ENCODE measurements around the gene CLC.

CLC gene

GRCh38 chr19:39710333-39710890, 27.4 kb downstream of the CLC start:
- H3K4me3 ChIP-seq (ENCODE audit: low read depth, low read length): no peak overlapping the region
- no peak for DNase-seq (ENCODE audit: low read depth)
- TF ChIP-seq CTCF (IDR thresholded peaks at IDR 0.05; ENCODE audit: control insufficient read depth, extremely low read depth, insufficient read depth): no peak

GRCh38 chr19:39709026-39709872, 28.6 kb downstream of the CLC start:
- TF ChIP-seq CTCF (IDR thresholded peaks at IDR 0.05; ENCODE audit: control insufficient read depth, extremely low read depth, insufficient read depth): no peak

DNA sequence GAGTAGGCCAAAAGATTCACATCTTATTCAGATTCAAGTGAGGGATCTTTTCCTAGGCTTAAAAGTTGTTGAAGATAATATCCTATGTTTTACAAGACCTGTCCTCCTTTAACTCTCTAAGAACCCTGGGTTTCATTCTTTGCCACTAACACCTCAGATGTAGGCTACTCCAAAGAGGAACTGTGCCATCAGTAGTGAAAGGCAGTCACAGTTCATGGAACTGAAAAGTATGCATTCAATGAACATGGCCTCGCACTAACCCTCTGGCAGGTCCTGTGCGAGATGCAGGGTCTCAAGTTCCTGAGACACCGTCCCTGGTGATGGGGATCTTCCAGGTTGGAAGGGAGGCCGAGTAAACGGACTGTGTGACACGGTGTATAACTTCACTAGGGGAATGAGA, 29.2 kb downstream of the CLC start:
- no peak overlapping the region for H3K4me3 ChIP-seq (ENCODE audit: low read depth, low read length)
- no peak for DNase-seq (ENCODE audit: low read depth)
- no peak for TF ChIP-seq CTCF (IDR thresholded peaks at IDR 0.05; ENCODE audit: control insufficient read depth, extremely low read depth, insufficient read depth)

More at GRCh38 chr19:39709026-39709872, 28.6 kb downstream of the CLC start:
- H3K4me3 ChIP-seq (ENCODE audit: low read depth, low read length): no peak overlapping the region
- no peak for DNase-seq (ENCODE audit: low read depth)

DNA sequence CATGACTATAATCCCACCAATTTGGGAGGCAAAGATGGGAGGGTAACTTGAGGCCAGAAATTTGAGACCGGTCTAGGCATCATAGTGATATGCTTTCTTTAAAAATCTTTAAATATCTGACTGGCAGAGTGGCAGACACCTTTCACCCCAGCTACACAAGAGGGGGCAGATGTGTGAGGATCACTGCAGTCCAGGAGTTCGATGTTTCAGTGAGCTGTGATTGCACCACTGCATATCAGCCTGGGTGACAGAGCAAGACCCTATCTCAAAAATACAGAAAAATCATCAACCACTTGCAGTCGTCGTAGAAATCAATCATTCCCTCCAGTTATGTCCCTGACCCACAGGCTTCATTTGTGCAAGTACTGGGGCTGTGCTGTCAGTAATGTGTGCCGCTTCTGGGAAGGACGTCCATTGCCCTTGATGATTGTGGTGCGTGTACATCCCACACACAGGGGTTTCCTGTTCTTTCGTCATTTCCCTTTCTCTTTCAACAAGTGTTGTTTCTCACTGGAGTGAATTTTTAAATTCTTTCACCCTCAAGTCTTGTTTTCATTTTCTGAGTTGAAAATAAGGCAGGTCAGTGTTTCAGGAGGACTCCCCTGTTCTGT, 32.1 kb downstream of the CLC start:
- DNase-seq (ENCODE audit: low read depth): no peak
- TF ChIP-seq CTCF (IDR thresholded peaks at IDR 0.05; ENCODE audit: control insufficient read depth, extremely low read depth, insufficient read depth): no peak
- no peak overlapping the region for H3K4me3 ChIP-seq (ENCODE audit: low read depth, low read length)

- H3K4me3 ChIP-seq (ENCODE audit: low read depth, low read length): no peak within 1 kb of the TSS
- DNase-seq (ENCODE audit: low read depth): no peak
- TF ChIP-seq CTCF (IDR thresholded peaks at IDR 0.05; ENCODE audit: control insufficient read depth, extremely low read depth, insufficient read depth): no peak
Measured at GRCh38 chr19:39704181-39705044, 33.4 kb downstream of the CLC start, which contains the start of gene LGALS14. LGALS14 (plus strand) TSS chr19:39704481; CDS start chr19:39704529, 48 bp downstream.

GRCh38 chr19:39701291-39701690, 36.5 kb downstream of the CLC start:
- DNase-seq (ENCODE audit: low read depth): no peak
- TF ChIP-seq CTCF (IDR thresholded peaks at IDR 0.05; ENCODE audit: control insufficient read depth, extremely low read depth, insufficient read depth): no peak
- H3K4me3 ChIP-seq (ENCODE audit: low read depth, low read length): no peak overlapping the region

All from LNCaP clone FGC (cell line).